Measurements from ENCODE around the gene AFF1.

DNA sequence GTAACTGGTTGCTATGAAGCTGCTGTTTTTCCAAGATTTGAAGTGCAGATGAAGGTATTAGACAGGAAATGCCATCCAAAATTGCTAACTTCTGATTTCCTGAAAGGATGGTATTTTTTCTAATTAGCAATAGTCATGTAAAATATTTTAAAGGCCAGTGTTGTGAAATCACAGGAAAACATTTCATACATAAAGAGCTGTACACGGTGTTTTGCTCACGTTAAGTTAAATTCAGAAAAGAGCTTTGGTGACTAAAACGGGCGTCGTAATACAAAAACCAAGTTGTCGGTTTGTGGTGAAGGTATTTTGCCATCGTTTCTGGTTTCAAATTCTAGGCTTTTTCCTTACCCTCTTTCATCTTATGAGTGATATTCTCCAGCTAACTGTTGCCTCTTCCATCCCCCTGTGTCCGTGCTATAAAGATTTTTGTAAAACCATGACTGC, 39.8 kb downstream of the AFF1 start:
- TF ChIP-seq, protein P1, sequence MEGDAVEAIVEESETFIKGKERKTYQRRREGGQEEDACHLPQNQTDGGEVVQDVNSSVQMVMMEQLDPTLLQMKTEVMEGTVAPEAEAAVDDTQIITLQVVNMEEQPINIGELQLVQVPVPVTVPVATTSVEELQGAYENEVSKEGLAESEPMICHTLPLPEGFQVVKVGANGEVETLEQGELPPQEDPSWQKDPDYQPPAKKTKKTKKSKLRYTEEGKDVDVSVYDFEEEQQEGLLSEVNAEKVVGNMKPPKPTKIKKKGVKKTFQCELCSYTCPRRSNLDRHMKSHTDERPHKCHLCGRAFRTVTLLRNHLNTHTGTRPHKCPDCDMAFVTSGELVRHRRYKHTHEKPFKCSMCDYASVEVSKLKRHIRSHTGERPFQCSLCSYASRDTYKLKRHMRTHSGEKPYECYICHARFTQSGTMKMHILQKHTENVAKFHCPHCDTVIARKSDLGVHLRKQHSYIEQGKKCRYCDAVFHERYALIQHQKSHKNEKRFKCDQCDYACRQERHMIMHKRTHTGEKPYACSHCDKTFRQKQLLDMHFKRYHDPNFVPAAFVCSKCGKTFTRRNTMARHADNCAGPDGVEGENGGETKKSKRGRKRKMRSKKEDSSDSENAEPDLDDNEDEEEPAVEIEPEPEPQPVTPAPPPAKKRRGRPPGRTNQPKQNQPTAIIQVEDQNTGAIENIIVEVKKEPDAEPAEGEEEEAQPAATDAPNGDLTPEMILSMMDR (IDR thresholded peaks at IDR 0.05), result no peak
- TF ChIP-seq POLR2A (IDR thresholded peaks at IDR 0.05), result no peak
